Measurements from ENCODE around the gene CD226.
"Not testable (repeated sequence)": the region's sequence is repeated elsewhere in the genome, so short reads cannot be mapped to it uniquely, and the experiment has no call there.

Gene CD226

DNA sequence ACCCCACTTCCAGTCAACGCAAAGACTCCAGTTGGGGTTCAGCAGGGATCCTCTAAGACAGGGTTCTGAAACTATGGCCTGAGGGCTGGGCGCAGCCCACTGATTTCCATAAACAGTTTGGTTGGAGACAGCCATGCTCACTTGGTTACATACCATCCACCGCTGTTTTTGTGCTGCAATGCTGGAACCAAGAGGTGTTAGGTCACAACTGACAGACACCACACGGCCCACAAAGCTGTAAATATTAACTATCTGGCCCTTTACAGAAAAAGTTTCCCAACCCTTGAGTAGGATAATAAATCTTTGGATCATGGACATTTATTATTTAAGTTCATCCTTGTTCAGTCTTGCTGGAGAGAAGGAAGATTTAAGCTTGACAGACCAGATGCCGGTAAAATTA, 8.4 kb upstream of the CD226 start:
- DNase-seq: no peak

DNA sequence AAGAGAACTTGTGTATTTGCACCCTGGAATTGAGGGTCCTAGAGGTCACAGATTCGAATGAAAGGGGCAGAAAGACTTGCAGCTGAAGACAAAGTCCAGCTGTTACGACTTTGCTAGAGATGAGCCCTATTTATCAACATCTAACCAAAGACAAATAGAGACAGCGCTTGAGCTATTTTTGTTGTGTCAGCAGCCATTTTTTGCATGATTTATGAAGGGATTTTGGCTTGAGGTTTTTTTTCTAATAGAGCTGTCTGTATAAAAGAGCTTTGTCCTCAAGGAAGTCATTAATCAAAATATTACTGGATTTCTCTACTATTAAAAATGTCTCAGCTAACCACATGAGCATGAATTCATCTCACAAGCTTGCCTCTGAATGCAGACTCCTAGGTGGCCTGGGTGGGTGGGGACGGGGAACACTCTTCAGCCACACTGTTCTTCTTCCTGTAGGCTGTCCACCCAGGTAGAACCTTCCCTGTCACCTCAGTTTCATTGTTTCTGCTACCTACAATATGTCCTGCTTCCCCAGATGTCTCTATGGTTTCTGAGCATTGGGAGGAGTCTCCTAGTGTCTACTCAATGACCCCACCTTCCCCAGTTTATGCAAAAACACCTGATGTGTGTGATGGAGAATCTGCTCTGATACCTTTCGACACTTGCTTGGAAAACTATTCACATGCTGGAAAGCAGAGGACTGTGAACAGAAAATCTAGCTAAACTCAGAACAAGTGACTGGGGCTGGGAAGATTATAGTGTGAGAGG, 7.2 kb upstream of the CD226 start:
- no peak for DNase-seq

DNA sequence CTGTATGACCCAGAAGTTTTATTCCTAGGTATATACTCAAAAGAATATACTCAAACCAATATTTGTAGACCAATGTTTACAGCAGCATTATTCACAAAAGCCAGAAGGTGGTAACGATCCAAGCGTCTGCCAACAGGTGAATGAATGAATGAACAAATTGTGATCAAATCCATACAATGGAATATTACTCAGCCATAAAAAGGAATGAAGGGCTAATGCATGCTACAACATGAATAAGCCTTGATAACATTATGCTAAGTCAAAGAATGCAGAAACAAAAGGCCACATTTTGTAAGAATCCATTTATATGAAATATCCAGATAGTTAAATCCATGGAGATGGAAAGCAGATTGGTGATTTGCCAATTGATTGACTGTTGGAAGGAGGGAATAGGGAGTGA, 5.5 kb upstream of the CD226 start:
- DNase-seq: no peak

DNA sequence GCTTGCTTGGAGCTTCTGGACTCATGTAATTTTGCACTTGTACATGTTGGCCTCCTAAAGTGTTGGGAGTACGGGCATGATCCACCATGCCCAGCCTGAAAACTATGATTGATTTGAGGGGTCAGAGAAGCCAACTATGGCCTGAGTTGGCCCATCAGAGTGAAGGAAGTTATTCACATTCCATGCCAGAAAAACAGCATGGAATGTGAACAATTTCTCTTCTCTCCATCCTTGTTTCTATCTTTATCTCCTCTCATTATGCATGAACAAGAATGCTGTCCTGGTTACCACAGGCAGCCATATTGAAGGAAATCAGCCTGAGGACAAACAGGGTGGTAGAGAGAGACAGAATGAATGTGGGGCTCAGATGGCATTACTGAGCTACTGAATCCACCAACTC, 3.5 kb upstream of the CD226 start:
- DNase-seq: no peak

DNA sequence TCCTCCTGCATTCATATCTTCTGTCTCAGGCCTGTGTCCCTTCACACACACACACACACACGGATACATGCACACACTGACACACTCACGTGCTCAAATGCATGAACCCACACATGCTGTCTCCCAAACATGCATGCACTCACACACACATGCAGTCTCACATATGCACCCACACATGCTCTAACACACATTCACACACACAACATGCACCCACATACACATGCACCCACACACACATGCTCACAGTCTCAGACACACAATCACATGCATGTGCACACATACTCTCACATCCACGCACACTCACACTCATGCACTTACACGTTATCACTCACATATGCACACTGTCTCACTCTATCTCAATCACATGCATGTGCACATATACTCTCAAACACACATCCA, 1.9 kb upstream of the CD226 start:
- no peak for DNase-seq

DNA sequence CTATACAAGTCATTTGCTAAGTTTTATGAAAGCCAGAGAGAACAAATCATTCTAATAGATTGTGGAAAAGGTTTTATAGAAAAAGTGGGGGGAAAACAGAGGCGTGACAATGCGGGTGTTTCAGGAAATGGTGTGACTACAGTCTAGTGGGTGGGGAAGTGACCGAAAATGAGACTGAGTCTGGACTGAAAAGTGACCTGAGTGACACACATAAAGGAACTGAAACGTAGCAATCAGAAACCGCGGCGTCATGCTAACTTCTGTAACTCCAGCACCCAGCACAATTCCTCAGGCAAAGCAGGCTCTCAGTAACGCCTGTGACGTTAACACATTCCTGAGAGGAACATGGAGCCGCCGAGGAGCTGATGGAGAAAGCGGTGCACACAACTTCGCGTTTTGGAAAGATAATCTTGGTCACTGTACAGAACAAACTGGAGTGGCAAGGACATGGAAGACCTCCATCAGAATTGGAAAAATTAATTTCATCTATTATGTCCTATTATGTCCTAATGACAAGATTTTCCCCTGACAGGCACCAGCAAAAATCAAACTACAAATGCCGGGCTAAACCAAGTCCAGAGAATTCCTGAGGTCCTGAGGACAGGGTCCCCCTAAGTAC, 1.4 kb upstream of the CD226 start:
- DNase-seq: no peak

DNA sequence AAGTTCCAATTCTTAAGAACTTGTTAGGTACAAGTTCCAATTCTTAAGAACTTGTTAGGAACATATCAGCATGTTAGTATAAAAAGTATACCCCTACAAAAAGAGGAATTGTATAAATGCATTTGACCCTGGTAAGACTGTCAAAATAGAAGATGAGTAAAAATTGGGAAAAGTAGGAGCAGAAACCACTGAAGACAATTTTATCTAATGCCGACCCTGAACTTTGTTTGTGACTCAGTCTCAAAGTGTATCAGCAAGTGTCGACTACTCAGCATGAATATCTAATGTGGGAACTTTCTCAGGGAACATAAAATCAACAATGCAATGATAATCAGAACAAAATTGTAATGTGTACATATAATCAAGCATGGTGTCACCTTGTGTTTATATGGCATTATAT, 583 bp upstream of the CD226 start:
- no peak for DNase-seq

DNA sequence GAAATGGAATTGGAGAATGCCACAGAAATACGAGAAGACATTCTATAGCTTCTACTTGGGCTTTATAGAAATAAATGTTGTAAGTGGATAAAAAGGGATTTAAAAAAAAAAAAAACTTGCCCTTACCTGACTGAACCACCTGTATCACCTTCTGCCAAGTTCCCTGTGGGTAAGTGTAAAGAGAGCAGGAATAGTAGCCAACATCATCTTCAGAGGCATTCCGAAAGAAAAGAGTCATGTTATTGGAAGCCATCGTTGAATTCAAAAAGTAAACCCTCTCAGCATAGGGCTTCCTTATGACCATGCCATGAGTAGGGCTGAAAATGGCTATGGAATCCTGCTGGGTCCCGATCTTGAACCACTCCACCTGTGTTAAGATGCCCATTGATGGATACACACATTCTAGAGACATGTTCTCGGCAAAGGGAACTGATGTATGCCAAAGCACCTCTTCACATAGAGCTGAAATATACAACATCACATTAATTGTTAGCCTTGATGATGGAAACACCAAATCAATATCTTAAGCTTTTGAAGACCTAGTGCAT, 991 bp downstream of the CD226 start:
- DNase-seq: no peak

DNA sequence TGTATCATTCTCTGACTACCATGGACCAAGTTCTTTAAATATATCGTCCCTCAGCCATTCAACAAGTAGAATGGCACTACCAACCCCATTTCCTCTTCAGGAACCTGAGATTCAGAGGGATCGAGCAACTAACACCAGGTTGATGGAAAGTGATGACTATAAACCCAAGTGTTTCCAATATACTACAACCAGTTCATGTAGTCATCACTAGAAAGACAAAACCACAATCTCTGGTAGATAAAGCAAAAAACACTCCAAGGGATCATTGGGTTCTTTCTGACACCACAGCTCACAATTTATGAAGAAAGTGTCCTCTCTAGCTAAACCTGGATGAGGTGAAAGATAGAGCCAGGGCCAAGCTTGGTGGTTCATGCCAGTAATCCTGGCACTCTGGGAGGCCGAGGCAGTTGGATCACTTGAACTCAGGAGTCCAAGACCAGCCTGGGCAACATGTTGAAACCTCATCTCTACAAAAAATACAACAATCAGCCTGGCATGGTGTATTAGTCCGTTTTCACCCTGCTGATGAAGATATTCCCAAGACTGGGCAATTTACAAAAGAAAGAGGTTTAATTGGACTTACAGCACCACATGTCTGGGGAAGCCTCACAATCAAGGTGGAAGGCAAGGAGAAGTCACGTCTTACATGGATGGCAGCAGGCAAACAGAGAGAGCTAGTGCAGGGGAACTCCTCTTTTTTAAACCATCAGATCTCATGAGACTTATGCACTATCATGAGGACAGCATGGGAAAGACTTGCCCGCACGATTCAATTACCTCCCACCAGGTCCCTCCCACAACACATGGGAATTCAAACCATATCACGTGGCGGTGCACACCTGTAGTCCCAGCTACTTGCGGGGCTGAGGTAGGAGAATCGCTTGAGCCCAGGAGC, 2.2 kb downstream of the CD226 start:
- no peak for DNase-seq

DNA sequence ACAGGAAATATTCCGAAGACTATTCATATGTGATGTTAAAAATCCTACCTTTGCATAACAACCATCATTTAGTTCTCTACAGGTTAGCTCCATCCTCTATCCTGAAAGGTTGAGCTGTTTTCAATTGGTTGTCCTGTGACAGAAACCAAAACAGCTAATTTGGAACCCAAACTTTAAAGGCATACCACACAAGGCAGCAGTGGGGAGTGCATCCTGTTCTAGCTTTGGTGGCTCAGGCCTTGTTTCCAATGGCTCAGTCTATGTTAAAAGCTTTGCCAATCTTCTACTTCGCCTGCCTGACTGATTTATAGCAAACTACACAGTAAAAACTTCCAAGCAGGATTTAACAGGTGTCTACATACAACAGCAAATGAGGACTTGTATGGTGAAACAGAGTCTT, 3.2 kb downstream of the CD226 start:
- no peak for DNase-seq

DNA sequence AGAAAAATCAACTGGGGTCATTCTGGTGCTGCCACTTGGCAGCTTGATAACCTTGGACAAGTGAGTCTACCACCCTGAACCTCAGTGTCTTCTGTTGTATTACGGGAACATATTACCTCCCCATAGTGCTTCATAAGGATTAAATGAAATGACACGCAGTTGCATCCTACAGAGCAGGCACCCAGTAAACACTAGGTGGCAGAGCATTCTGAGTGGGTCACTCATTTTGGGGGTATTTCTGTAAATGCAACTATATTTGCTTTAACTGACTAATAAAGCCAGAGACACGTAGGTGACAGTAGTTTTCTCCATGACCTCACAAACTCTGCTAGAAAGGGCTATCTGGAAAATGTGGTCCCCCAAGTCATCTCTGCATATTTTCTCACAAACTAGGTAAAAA, 4.7 kb downstream of the CD226 start:
- no peak for DNase-seq

DNA sequence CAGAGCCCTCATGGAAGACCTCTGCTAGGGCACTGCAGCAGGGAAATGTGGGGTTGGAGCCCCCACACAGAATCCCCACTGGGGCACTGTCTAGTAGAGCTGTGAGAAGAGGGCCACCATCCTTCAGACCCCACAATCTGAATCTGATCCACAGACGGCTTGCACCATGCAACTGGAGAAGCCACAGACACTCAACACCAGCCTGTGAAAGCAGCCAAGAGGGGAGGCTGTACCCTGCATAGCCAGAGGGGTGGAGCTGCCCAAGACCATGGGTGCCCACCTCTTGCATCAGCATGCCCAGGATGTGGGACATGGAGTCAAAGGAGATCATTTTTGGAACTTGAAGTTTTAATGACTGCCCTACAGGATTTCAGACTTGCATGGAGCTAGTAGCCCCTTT, 6.5 kb downstream of the CD226 start:
- DNase-seq: no peak

DNA sequence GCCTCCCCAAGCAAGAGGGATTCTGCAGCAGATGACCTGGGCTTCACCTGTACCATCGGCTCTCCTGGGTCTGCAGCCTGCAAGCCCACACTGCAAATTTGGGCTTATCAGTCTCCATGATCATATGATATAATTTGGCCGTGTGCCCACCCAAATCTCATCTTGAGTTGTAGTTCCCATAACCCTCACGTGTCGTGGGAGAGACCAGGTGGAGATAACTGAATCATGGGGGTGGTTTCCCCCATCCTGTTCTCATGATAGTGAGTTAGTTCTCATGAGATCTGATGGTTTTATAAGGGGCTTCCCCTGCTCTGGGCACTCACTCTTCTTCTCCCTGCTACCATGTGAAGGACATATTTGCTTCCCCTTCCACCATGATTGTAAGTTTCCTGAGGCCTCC, 7.9 kb downstream of the CD226 start:
- not testable (repeated sequence) for DNase-seq

DNA sequence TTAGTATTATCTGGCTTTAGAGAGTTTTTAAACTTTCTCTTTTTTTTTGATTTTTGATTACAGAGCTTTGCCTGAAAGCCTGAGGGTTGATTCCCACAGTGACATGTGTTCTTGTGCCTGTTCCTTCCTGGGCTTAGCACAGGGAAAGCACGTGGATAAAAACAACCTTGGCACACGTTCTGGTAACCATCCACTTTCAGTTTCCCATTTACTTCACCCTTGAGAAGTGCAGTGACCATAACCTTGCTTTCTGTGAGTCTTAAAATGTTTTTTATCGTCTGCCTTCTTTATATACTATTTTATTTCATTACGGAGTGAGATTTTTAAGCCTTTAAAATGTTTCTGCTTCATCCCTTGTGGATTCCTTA, 11.5 kb downstream of the CD226 start:
- no peak for DNase-seq

DNA sequence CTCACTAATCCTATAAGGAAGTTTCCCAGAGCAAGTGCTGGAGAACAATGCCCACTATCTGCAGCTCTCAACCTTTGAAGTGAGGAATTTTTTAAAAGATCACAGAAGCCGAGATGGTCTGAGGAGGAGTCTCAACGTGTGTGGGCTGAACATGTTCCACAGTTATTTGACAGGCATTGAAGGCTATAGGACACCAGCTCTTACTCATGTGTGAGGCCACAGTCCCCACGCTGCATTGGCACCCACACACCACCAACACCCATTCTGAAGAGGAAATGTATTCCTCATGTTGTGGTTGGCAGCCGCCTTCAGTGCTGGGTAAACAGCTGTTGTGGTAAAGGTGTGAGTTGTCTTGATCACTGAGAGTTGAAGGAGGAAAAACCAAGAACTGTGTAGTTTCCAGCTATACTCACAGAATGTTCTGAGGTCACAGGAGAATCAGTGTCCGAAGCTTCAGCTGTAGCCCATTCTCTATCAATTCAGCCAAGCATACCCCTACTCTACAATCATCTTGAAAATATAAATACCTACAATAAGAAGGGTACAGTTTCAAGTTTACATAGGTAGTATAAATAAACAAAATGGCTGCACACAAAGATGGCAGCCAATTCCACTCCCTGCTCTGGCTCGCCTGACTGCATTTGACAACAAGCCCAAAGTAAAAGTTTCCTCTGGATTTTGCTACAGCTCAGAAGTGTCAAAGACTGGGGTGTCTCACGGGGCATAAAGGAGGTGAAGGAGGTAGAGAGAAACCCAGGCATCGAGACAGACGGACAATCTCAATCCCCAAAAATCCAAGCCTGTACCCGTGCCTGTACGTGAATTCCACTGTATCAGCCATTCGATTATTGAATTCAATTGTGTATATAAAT, 12.1 kb downstream of the CD226 start:
- DNase-seq: no peak

DNA sequence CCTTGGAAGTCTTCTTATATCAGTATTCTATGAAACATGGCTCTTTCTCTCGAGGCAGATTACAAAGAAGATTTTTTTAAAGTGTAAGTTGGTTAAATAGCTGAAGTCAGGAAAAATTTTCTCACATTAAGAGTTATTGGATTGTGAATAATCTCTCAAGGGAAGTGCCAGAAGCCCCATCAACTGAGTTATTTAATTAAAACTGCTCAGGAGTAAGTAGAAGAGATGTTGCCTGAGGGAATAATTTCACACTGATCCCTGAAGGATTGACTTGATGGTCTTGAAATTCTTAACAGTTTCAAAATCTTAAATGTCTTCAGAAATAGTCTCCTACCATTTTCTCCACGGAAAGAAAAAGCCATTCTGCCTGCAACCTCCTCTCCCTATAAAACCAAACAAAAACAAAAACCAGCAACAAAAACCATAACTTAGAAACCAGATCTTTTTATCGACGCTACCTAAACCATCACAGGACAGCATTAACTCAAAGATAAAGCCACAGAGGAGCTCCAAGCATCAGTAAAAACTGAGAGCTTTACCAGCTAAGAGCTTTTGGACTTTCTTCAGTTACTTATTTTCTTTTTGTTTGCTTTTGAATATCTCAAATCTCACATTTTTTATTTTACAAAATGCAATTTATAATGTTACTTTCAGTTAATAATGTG, 12.9 kb downstream of the CD226 start:
- no peak for DNase-seq

DNA sequence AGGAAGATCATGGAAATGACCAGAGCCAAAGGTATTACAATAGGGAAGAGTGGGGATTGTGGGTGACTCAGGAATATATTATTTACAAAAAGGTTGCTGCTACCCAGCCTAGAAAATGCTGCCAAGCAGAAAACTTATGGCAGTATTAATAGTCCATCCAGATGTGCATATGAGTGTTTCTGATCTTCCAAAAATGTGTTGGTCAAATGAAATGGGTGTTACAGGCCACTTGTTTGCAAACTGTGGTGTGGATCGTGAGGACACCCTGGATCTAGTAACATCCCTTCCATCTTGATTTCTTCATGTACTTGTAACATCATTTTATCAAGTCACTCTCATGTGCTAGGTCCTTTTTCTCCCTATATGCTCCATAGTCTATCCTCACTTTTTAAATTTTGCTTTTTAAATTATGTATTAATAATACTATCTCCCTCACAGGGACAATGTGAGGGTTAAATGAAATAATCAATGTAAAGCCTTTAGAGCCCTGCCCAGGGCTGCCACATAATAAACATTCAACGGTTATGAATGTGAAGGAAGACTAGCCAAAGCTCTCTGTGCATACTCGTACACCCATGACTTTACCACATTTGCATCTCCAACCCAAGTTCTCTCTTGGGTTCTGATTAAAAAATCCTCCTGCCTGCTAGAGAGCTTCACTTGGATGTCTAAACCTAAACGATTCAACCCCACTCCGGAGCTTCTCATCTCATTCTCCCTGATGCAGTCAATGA, 18.5 kb downstream of the CD226 start:
- DNase-seq: no peak

DNA sequence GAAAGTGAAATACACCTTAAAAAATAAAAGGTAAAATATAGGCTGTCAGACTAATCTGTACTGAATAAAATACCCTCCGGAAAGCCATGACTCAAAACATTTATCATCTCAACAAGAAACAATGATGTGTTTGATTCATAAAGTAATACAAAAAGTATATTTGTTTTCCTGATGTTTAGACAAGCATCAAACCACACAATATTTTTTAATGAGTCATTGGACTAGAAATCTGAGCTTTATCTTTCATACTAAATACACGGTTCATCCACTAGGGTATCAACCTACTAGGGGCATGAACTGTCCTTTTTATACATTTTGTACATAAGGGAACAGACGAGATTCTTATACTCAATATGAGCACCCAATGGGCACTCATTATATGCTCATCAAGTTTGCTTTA, 31.3 kb downstream of the CD226 start:
- DNase-seq: no peak

DNA sequence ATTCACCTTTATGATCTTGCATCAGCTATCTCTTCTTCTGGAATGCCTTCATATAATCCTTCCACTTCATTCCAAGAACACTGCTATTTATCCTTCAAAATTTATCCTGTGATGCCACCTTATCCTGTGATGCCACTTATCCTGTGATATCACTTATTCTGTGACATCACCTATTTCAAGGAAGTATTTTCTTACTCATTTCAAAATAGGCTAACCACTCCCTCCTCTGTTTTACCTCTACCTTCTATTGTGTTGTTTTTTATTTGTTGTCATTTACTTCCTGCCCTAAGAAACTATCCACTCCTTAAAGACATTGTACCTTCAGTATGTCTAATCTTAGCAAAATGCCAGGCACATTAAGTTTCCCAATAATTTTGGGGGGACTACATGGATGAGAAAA, 38.8 kb downstream of the CD226 start:
- DNase-seq: no peak

DNA sequence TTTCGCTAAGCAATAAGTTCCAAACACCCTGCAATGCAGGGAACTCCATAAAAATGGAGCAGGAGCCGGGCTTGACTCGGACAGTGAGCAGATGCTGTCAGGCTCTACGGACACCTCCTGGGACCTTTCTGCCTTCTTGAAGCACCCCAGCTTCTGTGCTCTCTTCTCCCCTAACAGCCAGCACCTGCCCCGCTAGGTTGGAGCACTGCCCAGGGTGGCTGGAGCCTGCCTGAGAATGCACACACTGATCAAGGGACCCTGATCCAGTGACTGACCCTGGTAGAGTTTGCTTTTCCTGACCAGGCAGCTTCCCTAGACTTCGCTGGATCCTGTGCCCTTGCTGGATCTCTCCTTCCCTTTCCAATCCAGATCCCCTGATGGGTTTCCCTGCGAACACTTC, 40.9 kb downstream of the CD226 start:
- no peak for DNase-seq

DNA sequence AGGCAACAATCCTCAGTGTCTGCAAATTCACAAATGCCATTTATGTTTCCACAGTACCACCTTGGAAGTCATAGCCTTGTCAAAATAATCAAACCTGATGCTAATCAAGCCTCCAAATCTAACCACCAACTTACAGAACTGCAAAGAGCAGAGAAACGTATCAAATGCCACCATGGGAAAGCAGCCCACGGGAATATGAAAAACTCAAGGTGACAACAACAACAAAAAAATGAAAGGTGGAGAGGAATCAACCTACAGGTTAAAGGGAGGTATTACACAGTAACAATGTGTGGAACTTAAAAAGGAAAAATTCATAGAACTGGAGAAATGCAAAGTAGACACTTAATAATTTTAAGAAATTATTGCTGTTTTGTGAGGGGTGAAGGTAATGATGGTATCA, 46.7 kb downstream of the CD226 start:
- no peak for DNase-seq

Measured in DMS153 (cell line).